GM10266 (cell line): ENCODE data around the gene NOL4L.

Experiments
- DNase-seq: peaks from one replicate; pipeline ENCODE4 v3.0.0; 2012; ENCODE audit errors: extremely low spot score
- CTCF ChIP-seq: IDR thresholded peaks from 2 replicates; pipeline ENCODE4 v1.5.1; 2012; ENCODE audit warnings: mild to moderate bottlenecking, low read depth; ENCODE audit not compliant: control insufficient read depth, insufficient read depth; ENCODE audit errors: missing control alignments

NOL4L gene

GRCh38 chr20:32528905-32529670 lies 56.0 kb downstream of the NOL4L start:
- TF ChIP-seq CTCF = no peak
- DNase-seq = no peak

DNA sequence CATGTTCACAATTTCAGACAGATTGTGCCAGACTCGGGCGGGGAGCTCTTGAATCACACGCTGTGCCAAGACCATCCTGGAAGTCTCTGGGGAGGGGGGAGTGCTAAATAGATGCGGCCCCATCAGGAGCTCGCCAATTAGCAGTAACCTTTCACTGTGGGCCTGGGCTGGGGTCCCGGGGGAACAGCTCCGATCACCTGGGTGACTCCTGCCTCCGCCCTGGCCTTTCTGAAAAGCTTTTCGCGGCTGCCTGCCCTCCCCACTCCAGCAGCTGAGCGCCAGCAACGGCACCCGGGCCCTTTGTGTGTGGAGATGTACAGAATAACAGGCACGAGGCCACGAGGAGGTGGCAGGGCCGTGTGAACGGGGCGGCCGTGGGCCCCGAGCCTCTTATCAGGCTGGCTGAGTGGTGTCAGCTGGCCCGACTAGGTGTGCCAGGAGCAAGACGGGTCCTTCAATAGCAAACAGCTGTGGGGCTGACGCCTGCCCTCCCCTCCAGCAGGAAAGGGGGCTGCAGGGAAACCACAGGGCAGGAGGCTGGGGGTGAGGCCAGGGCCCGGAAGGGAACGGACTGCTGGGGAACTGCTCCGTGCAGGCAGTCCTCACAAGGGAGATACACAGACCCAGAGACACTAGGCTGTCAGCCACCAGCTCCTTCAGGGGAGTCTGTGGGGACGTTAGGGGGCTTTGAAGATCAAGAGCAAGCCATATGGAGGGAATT lies 56.8 kb downstream of the NOL4L start:
- no peak for TF ChIP-seq CTCF
- DNase-seq = no peak

- DNase-seq = no peak
Observed at GRCh38 chr20:32527447-32528055, 57.6 kb downstream of the NOL4L start.

DNA sequence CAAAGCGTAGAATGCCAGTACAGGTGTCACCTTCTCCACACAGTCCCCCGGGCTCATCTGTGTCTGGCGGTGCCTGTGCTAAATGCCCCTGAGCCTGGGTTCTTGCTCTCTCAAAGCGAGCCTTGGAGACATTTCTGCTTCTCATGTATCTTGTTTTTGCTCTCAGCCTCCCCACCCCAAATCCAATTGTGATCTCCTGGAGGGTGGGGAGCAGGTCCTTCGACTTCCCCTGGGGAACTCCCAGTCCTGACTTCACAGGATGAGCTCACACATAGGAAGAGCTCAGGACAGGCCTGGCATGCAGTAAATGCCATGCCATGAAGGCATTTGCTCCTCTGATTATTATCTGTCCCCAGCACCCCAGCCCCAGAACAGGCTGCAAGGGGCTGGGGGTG lies 58.1 kb downstream of the NOL4L start:
- no peak for DNase-seq
- TF ChIP-seq CTCF = no peak

More at GRCh38 chr20:32527447-32528055, 57.6 kb downstream of the NOL4L start:
- no peak for TF ChIP-seq CTCF

DNA sequence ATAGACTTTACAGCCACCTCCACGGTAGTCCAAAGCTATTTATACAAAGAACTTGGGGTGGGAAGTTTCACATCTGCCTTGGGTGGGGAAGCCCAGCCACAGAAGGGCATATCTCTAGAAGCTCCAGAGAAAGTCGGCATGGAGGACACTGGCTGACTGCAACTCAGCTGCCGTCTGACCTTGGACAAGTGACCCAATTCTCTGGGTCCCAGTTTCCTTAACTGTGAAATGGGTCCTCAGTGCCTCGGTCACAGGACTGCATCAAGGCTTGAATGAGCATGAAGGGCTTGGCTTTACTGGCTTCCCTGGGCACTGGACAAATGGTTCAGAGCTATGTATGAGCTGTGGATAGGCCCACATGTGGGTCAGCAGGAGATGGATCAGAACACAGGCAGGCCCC lies 58.6 kb downstream of the NOL4L start:
- no peak for TF ChIP-seq CTCF
- DNase-seq = no peak

DNA sequence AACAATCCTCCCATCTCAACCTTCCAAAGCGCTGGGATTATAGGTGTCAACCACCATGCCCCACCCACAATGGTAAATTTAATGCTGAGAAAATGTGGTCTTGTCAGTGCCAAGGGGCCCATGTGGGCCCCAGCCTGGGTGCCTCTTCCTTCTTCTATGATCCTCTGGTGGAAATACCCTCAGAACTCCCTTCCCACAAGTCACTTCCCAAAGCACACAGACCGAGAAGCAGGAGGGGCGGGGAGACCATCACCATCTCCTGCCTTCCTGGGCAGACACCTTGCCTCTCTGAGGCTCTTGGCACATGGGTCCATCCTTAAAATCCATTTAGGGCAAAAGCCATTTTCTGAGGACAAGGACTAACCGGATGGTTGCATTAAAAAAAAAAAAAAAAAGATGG lies 59.0 kb downstream of the NOL4L start:
- DNase-seq = no peak
- TF ChIP-seq CTCF = no peak
